Measurements from ENCODE around the gene CHST1. TPM values are rescaled to one million over a fixed set of nuclear protein-coding genes. Genes with fewer than 3 reads are reported as not detected.

The CHST1 gene
- total RNA-seq, 1 donor = 1.1 TPM

- TF ChIP-seq, protein P1, sequence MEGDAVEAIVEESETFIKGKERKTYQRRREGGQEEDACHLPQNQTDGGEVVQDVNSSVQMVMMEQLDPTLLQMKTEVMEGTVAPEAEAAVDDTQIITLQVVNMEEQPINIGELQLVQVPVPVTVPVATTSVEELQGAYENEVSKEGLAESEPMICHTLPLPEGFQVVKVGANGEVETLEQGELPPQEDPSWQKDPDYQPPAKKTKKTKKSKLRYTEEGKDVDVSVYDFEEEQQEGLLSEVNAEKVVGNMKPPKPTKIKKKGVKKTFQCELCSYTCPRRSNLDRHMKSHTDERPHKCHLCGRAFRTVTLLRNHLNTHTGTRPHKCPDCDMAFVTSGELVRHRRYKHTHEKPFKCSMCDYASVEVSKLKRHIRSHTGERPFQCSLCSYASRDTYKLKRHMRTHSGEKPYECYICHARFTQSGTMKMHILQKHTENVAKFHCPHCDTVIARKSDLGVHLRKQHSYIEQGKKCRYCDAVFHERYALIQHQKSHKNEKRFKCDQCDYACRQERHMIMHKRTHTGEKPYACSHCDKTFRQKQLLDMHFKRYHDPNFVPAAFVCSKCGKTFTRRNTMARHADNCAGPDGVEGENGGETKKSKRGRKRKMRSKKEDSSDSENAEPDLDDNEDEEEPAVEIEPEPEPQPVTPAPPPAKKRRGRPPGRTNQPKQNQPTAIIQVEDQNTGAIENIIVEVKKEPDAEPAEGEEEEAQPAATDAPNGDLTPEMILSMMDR (IDR thresholded peaks at IDR 0.05; ENCODE audit: extremely low read depth, low read depth, low read length) = no peak
- Histone ChIP-seq H2AFZ (ENCODE audit: low read length) (no peak overlapping the region), H3K9me3 (ENCODE audit: low read depth, low read length) (no peaks in the 10 kb centered on the region), H3K79me2 (ENCODE audit: insufficient read depth, low read length) (no peaks in the 10 kb centered on the region), H3K4me3 (ENCODE audit: insufficient read depth, low read length) (no peak overlapping the region), H3K4me2 (ENCODE audit: insufficient read depth, low read length) (no peak overlapping the region), H4K20me1 (ENCODE audit: insufficient read depth, low read length) (no peaks in the 10 kb centered on the region), H3K4me1 (ENCODE audit: insufficient read depth, low read length) (no peaks in the 10 kb centered on the region), H3K27ac (ENCODE audit: low read depth, low read length) (no peak overlapping the region), H3K36me3 (ENCODE audit: insufficient read depth, low read length) (no peaks in the 10 kb centered on the region), H3K27me3 (ENCODE audit: insufficient read depth, low read length) (peaks cover 24% of the 10 kb centered on the region)
- no peak for DNase-seq (ENCODE audit: insufficient read length, low spot score, missing footprints)
Measured at GRCh38 chr11:45609902-45610301, 55.5 kb downstream of the CHST1 start.

GRCh38 chr11:45609337-45609736 lies 56.1 kb downstream of the CHST1 start:
- no peaks in the 10 kb centered on the region for H3K4me1 ChIP-seq (ENCODE audit: insufficient read depth, low read length)
- DNase-seq (ENCODE audit: insufficient read length, low spot score, missing footprints) = no peak
- TF ChIP-seq, protein P1 (IDR thresholded peaks at IDR 0.05; ENCODE audit: extremely low read depth, low read depth, low read length) = no peak
- no peak overlapping the region for H2AFZ ChIP-seq (ENCODE audit: low read length)
- H3K79me2 ChIP-seq (ENCODE audit: insufficient read depth, low read length) = no peaks in the 10 kb centered on the region
- no peaks in the 10 kb centered on the region for H3K9me3 ChIP-seq (ENCODE audit: low read depth, low read length)
- H3K27ac ChIP-seq (ENCODE audit: low read depth, low read length) = no peak overlapping the region
- H3K36me3 ChIP-seq (ENCODE audit: insufficient read depth, low read length) = no peaks in the 10 kb centered on the region
- no peaks in the 10 kb centered on the region for H4K20me1 ChIP-seq (ENCODE audit: insufficient read depth, low read length)
- peaks cover 25% of the 10 kb centered on the region for H3K27me3 ChIP-seq (ENCODE audit: insufficient read depth, low read length)
- H3K4me2 ChIP-seq (ENCODE audit: insufficient read depth, low read length) = no peak overlapping the region
- no peak overlapping the region for H3K4me3 ChIP-seq (ENCODE audit: insufficient read depth, low read length)

DNA sequence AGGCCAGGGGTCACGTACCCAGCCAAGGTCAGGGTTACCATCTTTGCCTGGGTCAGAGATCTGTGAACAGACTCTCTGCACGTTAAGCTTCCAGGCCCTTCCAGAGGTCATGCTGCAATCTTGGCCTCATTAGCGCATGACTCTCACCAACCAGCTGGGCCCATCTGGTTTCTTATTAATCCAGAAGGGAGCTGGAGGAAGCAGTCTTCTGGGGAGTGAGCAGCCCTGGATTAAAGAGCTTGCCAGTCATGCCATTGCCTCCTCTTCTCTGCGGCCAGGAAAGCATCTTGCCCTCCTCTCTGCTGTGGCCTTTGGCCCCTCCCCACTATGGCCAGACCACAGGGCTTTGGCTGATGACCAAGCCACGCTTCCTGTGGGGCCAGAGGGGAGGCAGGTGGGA lies 57.4 kb downstream of the CHST1 start:
- TF ChIP-seq, protein P1 (IDR thresholded peaks at IDR 0.05; ENCODE audit: extremely low read depth, low read depth, low read length) = no peak
- H3K27ac ChIP-seq (ENCODE audit: low read depth, low read length) = no peak overlapping the region
- no peak for DNase-seq (ENCODE audit: insufficient read length, low spot score, missing footprints)

DNA sequence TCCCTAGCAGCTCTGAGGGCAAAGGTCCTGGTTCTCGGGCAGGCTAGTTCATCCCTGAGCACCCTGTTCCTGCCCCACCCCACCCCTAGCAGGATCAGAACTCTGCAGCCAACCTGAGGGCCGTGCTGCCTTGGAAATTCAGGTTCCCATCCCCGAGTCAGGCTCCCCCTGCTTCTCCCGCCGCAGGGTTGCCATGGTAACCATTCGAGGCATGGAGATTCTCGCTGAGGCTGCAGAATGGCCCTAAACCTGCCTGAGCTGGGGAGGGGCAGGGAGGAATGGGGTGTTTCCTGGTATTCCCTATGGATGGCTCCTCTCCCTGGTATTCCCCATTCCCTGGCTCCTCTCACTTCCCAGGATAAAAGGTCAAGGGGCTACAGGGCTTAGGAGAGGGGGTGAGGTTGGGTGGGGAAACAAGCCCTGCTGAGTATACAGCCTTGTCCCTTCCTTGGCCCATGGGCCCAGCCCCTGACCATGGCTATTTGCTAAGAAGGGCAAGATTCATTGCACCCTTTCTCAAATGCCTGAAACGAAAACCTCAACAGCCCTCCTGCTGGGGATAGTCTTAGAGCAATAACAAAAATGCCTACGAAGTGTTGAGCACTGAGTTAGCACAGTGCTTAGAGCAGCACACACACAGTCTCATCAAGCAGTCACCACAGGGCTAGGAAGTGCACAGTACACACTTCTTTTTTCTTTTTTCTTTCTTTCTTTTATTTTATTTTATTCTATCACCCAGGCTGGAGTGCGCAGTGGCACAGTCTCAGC lies 58.7 kb downstream of the CHST1 start:
- H3K36me3 ChIP-seq (ENCODE audit: insufficient read depth, low read length) = no peaks in the 10 kb centered on the region
- H3K4me3 ChIP-seq (ENCODE audit: insufficient read depth, low read length) = no peak overlapping the region
- H3K27me3 ChIP-seq (ENCODE audit: insufficient read depth, low read length) = peaks cover 31% of the 10 kb centered on the region
- no peak overlapping the region for H3K4me2 ChIP-seq (ENCODE audit: insufficient read depth, low read length)
- no peak overlapping the region for H2AFZ ChIP-seq (ENCODE audit: low read length)
- no peaks in the 10 kb centered on the region for H3K4me1 ChIP-seq (ENCODE audit: insufficient read depth, low read length)
- no peak overlapping the region for H3K27ac ChIP-seq (ENCODE audit: low read depth, low read length)
- no peaks in the 10 kb centered on the region for H3K9me3 ChIP-seq (ENCODE audit: low read depth, low read length)
- no peak for DNase-seq (ENCODE audit: insufficient read length, low spot score, missing footprints)
- H3K79me2 ChIP-seq (ENCODE audit: insufficient read depth, low read length) = no peaks in the 10 kb centered on the region
- no peaks in the 10 kb centered on the region for H4K20me1 ChIP-seq (ENCODE audit: insufficient read depth, low read length)
- TF ChIP-seq, protein P1 (IDR thresholded peaks at IDR 0.05; ENCODE audit: extremely low read depth, low read depth, low read length) = no peak

More for the DNA sequence above, 57.4 kb downstream of the CHST1 start:
- no peaks in the 10 kb centered on the region for H3K4me1 ChIP-seq (ENCODE audit: insufficient read depth, low read length)
- H3K79me2 ChIP-seq (ENCODE audit: insufficient read depth, low read length) = no peaks in the 10 kb centered on the region
- H3K9me3 ChIP-seq (ENCODE audit: low read depth, low read length) = no peaks in the 10 kb centered on the region
- H3K36me3 ChIP-seq (ENCODE audit: insufficient read depth, low read length) = no peaks in the 10 kb centered on the region
- H2AFZ ChIP-seq (ENCODE audit: low read length) = no peak overlapping the region
- no peak overlapping the region for H3K4me3 ChIP-seq (ENCODE audit: insufficient read depth, low read length)
- peaks cover 28% of the 10 kb centered on the region for H3K27me3 ChIP-seq (ENCODE audit: insufficient read depth, low read length)
- no peaks in the 10 kb centered on the region for H4K20me1 ChIP-seq (ENCODE audit: insufficient read depth, low read length)
- no peak overlapping the region for H3K4me2 ChIP-seq (ENCODE audit: insufficient read depth, low read length)
